ENCODE data around the gene CTRB1. TPM values are rescaled to one million over a fixed set of nuclear protein-coding genes. Genes with fewer than 3 reads are reported as not detected.

Gene CTRB1
- total RNA-seq, 2 donors from 2014 or later: 19.1 TPM; not detected in 1

- no peak overlapping the region for H3K4me3 ChIP-seq
- intact Hi-C loops (cut with DNase I): no loop called here
- H3K36me3 ChIP-seq: no peaks in the 10 kb centered on the region
- peak overlapping the region in 1 of 2 donors; percentile 38 for H3K9ac ChIP-seq (ENCODE audit: low read depth in 2 of 2, low read length in 2 of 2)
- peaks cover 29% of the 10 kb centered on the region for H3K4me1 ChIP-seq
- no peak for DNase-seq
- TF ChIP-seq CTCF (IDR thresholded peaks at IDR 0.05): no peak
- H3K27me3 ChIP-seq: no peaks in the 10 kb centered on the region
- peak overlapping the region; percentile 29 for H3K27ac ChIP-seq
- H3K9me3 ChIP-seq: no peaks in the 10 kb centered on the region
These were observed 44.0 kb downstream of the CTRB1 start for GRCh38 chr16:75262800-75263127.

- Histone ChIP-seq H3K9ac (ENCODE audit: low read depth in 2 of 2, low read length in 2 of 2) (peak overlapping the region in 1 of 2 donors; percentile 38), H3K4me1 (peaks cover 29% of the 10 kb centered on the region), H3K9me3 (no peaks in the 10 kb centered on the region), H3K27me3 (no peaks in the 10 kb centered on the region), H3K36me3 (no peaks in the 10 kb centered on the region), H3K4me3 (no peak overlapping the region), H3K27ac (peak overlapping the region; percentile 84)
- no peak for TF ChIP-seq CTCF (IDR thresholded peaks at IDR 0.05)
- intact Hi-C loops (cut with DNase I): no loop called here
- no peak for DNase-seq
These were observed 44.6 kb downstream of the CTRB1 start for GRCh38 chr16:75263291-75263962.

- no peak for TF ChIP-seq CTCF (IDR thresholded peaks at IDR 0.05)
- Histone ChIP-seq H3K36me3 (no peaks in the 10 kb centered on the region), H3K27me3 (no peaks in the 10 kb centered on the region), H3K4me3 (peak overlapping the region; percentile 92), H3K9ac (ENCODE audit: low read depth in 2 of 2, low read length in 2 of 2) (peak overlapping the region; percentile 1 to 80), H3K4me1 (peaks cover 29% of the 10 kb centered on the region), H3K27ac (peak overlapping the region; percentile 84), H3K9me3 (no peaks in the 10 kb centered on the region)
- intact Hi-C loops (cut with DNase I): no loop called here
- DNase-seq: no peak
These were observed 45.2 kb downstream of the CTRB1 start for GRCh38 chr16:75263963-75264445.

- peak overlapping the region; percentile 80 to 92 for H3K9ac ChIP-seq (ENCODE audit: low read depth in 2 of 2, low read length in 2 of 2)
- intact Hi-C loops (cut with DNase I): no loop called here
These were observed 45.7 kb downstream of the CTRB1 start for GRCh38 chr16:75264457-75264998.

More at GRCh38 chr16:75264457-75264998, 45.7 kb downstream of the CTRB1 start:
- peak overlapping the region; percentile 92 for H3K4me3 ChIP-seq
- no peak for DNase-seq
- no peak for TF ChIP-seq CTCF (IDR thresholded peaks at IDR 0.05)
- H3K4me1 ChIP-seq: peaks cover 29% of the 10 kb centered on the region
- H3K36me3 ChIP-seq: no peaks in the 10 kb centered on the region
- H3K27me3 ChIP-seq: no peaks in the 10 kb centered on the region
- peak overlapping the region; percentile 84 for H3K27ac ChIP-seq
- no peaks in the 10 kb centered on the region for H3K9me3 ChIP-seq

Data from colonic mucosa (tissue), 4 donors.